ENCODE results near the gene THUMPD2.

The THUMPD2 gene

DNA sequence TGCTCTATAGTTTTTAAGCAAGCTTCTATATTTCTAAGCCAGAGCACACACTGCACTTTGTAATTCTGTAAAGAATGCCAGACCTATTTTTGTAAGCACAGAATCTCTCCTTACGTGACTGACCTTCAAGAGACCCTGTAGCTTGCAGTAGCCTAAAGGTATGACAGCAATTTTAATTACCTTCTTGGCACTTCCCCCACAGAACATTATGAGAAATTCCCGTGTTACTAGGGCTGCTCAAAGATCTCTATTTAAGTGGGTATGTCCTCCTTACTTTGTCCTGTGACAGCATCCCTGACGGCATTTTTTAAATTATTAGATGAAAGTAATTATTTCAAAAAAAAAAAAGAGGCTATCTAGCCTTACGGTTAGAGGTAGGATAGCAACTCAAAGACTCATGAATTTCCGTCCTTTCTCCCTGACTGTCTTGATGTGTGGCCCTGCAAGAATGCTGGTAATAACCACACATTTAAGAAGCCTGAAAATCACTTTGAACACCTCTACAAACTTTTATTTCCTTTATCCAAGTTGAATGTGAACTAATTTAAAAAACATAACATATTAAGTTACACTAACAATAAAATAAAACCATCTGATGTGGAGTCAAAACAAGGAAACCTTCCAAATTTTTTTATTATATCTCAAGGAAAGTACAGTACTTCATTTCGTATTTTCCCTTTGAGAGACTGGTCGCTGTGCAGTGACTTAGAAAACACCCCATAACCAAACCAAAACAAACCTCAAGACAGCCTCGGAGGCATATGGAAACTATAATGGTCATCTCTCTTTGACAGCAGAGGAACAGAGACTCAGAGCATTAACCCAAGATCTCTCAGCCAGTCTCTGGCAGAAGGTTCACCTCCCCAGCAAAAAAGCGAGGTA is 54.9 kb downstream of the THUMPD2 start:
- DNase-seq (ENCODE audit: extremely low spot score, insufficient read length, low read depth) (no peak), FAIRE-seq (no peak)

DNA sequence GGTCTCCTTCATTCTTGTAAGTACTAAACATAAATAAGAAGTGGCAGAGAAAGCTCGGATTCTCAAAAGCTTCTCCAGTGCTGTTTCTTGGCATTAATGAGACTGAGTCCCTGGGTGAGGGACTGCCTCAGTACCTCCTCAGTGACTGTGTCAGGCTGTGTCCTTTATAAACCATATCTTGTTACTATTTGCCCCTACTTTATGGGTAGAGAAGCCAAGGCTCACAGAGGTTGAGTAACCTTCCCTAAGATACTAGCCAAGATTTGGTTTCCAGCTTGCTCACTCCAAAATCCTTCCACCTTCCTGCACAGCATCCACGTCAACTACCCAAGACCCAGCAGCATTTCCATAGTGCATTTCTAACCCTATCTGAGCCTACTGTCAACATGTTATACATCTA is 55.6 kb downstream of the THUMPD2 start:
- FAIRE-seq (no peak), DNase-seq (ENCODE audit: extremely low spot score, insufficient read length, low read depth) (no peak)

DNA sequence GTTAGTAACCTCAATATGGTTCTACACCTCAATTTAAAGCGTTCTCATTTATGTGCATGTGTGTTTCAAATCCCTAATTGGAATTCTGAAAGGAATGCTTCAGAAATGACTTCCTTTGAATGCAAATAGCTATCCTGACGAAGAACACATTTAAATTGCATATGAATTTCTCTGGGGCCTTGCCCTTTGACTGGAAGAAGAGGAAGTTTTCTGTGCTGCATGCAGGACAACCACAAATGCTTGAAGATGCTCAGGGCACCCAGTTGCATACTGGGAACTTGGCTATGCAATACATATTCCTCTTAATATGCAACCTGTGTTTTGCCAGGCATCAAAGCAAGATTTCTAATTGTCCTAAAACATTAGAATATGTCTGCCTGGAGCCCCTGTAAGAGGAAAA is 58.1 kb downstream of the THUMPD2 start:
- FAIRE-seq (no peak), DNase-seq (ENCODE audit: extremely low spot score, insufficient read length, low read depth) (no peak)

DNA sequence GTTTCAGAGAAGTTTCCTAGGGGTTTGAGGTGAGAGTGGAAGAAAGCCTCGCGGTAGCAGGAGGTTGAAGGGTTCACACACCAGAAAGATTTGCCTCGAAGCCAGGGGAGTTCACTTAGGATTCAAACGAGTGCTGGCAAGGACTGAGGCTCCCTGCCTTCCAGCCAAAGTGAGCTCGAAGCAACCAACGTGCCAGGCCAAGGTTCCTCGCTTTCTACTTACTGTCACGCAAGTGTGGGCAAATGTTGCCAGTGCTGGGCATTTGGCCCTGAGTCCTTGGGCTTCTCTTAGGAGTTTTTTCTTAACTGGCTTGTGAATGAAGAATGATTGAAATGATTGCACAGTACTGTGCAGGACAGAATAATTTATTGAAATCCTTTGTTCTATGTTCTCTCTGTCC is 59.7 kb downstream of the THUMPD2 start:
- no peak for FAIRE-seq
- no peak for DNase-seq (ENCODE audit: extremely low spot score, insufficient read length, low read depth)

DNA sequence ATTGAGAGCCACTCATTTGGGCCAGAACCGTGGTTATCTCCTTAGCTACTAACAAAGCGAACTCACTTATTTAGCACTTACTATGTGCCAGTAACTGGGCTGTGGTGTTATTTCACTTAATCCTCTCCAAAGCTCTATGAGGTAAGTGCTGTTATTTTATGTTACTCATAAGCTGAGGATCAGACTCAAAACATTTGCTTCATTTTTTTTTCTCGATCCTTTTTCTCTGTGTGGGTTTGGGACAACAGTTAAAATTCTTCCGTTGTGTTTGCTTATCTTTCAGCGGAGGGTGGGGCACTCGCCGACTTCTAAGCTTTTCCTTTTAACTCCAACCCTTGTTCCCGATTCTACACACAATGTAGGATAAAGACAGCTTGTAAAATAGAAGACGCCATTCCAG is 60.6 kb downstream of the THUMPD2 start:
- no peak for FAIRE-seq
- DNase-seq (ENCODE audit: extremely low spot score, insufficient read length, low read depth) = no peak

DNA sequence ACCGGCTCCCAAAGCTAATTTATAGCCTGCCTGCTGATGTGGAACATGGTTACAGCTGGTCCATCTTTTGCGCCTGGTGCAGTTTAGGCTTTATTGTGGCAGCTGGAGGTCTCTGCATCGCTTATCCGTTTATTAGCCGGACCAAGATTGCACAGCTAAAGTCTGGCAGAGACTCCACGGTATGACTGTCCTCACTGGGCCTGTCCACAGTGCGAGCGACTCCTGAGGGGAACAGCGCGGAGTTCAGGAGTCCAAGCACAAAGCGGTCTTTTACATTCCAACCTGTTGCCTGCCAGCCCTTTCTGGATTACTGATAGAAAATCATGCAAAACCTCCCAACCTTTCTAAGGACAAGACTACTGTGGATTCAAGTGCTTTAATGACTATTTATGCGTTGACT is 62.0 kb downstream of the THUMPD2 start:
- FAIRE-seq (no peak), DNase-seq (ENCODE audit: extremely low spot score, insufficient read length, low read depth) (no peak)

DNA sequence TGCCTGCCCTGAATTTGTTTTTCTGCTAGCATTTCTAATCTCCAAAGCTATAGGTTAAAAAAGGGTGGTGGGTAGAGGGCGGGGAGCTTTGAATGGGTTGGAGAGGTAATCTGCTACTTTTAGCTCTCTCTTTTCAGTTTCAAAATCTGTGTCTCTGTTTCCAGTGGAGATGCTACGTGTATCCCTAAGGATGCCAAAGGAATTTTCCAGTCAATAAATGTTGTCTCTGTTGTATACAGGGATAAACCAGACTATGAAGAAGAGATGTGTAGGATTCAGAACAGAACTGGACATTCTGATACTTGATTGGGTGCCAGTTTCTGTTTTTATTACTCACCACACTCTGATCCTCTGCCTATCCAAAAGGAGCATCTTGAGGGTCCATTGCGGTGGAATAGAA is 63.2 kb downstream of the THUMPD2 start:
- FAIRE-seq = no peak
- no peak for DNase-seq (ENCODE audit: extremely low spot score, insufficient read length, low read depth)

DNA sequence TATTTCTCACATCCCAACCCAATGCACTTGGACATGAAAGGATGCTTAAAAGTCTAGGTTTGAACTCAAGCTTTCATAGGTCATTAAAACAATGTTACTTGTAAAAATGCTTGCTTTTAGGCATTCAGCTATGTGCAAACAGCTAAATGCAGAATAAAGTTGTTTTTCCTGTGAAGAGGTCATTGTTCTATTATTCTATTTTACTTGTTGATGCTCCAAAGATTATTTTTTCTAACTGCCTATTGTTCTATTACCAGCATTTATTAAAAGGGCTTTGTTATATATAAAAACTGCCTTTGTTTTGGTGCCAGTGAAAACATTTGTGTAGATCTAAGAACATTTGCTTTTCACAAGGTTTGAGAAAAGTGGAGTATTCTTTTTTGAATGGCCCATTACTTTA is 64.0 kb downstream of the THUMPD2 start:
- DNase-seq (ENCODE audit: extremely low spot score, insufficient read length, low read depth) (no peak), FAIRE-seq (no peak)

DNA sequence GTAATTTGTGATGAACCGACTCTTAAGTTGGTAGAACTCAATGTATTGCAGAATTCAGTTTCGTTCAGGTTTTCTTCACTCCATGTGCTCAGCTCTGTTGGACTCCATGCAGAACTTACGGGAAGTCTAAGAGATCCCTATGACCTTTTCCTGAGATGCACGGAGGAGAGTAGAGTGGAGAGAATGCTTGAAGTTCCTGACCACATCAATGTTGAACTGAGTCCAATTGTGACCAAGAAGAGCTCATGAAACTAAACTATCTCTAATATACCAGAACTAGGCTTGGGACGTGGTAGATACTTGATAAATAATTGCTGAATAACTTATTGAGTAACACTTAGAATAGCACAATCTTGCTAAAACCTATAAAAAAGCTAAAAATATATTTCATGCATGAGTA is 66.1 kb downstream of the THUMPD2 start:
- DNase-seq (ENCODE audit: extremely low spot score, insufficient read length, low read depth) (no peak), FAIRE-seq (no peak)

DNA sequence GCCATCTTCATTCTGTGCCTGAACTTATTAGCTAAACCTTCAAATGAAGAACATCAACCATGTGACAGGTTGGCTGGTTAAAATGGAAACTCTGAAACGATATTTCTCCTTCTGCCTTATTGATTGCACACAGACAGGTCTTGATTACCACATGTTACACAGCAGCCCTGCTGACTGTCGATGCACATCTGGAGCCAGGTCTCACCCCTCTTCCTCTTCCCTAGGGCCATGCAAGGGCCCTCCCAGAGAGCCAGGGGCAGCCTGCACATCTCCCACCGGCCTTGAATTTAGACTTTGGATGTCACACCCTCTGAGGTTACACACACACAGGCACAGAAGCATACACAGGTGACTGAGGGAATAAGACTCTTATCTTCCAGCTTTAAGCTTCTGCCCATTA is 68.3 kb downstream of the THUMPD2 start:
- DNase-seq (ENCODE audit: extremely low spot score, insufficient read length, low read depth) (no peak), FAIRE-seq (no peak)

DNA sequence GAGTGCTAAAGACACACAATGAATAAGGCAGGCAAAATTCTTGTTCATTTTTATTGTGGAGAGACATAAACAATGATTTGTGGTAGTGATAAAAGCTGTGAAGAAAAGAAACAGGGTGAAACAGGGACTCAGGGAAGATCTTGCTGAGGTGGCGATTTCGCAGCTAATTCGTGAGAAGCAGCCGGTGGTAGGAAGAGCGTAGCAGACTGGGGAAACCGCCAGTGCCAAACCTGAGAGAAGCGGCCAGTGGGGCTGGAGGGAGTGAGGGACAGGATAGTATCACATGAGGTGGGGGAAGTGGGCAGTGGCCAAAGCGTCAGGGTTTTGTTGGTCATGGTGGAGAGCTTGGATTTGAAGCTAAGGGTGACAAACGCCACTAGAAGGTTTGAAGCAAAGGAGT is 71.1 kb downstream of the THUMPD2 start:
- FAIRE-seq (no peak), DNase-seq (ENCODE audit: extremely low spot score, insufficient read length, low read depth) (no peak)

DNA sequence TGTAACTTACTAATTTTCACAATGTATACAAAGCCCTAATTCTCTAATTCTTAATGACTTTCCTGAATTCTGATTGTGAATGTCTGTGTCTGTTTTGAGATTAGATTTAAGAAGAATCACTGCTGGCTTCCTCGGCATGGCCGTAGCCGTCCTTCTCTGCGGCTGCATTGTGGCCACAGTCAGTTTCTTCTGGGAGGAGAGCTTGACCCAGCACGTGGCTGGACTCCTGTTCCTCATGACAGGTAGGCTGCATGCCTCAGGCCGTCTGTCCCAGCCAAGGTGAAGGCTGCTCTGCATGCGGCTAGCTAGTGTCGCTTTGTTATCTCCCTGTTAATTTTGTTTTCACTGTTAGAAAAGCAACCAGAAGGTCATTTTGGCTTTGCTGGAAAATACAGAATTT is 72.1 kb downstream of the THUMPD2 start:
- FAIRE-seq = no peak
- DNase-seq (ENCODE audit: extremely low spot score, insufficient read length, low read depth) = no peak

DNA sequence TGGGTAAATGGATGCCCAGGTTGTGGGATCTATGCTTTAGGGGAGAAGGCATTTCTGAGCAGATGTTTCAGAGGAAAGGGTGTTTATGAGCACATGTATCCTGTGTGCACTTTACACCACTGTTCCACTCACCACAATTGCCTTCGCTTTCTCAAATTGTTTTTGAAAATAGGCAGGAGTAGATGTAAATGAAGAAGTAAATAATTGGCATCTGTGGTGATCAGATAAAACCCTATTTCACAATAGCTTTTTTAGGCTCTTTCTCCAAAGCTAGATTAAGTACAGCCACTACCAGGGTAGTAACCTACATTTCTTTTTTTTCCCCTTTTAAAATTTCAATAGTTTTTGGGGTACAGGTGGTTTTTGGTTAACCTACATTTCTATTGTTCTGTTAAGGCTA is 72.7 kb downstream of the THUMPD2 start:
- DNase-seq (ENCODE audit: extremely low spot score, insufficient read length, low read depth) (no peak), FAIRE-seq (no peak)

DNA sequence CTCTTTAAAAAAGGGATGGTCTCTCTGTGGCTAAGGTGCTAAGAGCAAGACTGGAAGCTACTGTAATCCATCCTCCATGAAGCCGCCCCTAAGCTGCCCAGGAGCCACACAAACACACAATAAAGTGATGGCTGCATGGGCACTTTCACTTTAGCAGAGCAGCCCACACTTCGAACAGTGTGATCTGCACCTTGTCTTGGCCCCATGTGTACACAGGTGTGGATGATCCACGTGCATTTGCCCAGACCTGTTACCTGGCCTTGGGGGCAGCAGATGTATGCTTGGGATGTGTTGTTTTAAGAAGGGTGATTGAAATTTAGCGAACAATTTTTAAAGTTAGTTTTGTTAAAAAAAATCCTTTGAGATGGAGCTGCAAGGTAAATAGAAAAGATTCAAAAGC is 73.4 kb downstream of the THUMPD2 start:
- DNase-seq (ENCODE audit: extremely low spot score, insufficient read length, low read depth) (no peak), FAIRE-seq (no peak)

DNA sequence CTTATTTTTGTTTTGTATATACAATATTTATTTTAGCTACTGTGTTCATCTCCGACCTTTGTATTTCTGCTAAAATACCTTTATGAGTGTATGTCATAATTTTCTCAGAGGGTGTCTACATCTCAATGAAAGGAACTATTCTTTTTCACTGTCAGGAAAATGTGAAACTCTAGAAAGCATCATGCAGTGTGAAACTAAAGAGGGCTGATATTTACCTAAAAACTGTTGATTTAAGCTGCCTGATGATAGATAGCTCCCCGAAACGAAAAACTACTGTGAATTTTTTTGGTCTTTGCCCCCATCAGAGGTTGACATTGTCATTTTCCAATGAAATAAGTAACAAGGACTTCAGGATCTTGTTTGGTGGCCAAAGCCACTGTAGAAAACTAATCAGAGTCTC is 74.5 kb downstream of the THUMPD2 start:
- DNase-seq (ENCODE audit: extremely low spot score, insufficient read length, low read depth) = no peak
- FAIRE-seq = no peak

DNA sequence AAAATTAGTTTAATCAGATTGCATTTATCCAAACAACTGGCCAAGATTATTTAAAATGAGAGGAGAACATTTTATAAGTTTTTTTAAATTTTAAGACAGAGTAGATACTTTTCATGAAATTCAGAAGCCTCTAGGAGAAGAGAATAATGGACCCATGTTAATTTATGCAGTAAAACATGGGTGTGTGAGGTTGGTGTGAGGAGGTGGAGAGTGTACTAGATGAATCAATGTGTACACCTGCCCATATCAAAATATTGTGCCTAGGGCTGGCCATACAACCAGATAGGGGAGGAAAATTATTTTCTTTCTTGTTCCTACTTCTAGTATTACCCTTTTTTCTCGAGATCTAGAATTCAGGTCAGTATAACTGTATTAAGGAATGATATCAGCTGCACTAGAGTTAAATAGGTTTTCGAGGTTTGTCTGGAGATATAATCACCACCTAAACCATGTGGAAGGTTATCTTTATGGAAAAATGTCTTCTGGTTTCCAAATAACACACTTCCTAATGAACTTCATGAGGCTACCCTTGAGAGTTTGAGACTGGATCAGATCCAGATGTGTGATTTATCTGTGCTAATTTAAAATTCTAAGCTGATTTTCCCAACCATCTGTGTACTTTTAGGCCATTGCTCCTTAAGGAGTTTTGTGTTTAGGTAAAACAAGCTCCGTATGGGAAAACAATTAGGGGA is 75.7 kb downstream of the THUMPD2 start:
- no peak for FAIRE-seq
- DNase-seq (ENCODE audit: extremely low spot score, insufficient read length, low read depth) = no peak

DNA sequence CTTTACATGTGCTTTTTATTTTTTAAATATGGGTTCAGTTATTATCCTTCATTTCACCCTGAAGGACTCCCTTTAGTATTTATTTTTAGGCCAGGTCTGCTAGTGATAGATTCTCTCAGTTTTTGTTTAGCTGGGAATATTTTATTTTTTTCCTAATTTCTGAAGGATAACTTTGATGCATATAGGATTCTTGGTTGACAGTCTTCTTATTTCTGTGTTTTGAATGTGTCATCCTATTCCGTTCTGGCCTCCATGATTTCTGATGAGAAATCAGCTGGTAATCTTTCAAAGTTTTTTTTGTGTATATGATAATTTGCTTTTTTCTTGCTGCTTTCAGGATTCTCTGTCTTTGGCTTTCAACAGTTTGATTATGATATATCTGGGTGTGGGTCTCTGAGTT is 77.9 kb downstream of the THUMPD2 start:
- FAIRE-seq = no peak
- DNase-seq (ENCODE audit: extremely low spot score, insufficient read length, low read depth) = no peak

DNA sequence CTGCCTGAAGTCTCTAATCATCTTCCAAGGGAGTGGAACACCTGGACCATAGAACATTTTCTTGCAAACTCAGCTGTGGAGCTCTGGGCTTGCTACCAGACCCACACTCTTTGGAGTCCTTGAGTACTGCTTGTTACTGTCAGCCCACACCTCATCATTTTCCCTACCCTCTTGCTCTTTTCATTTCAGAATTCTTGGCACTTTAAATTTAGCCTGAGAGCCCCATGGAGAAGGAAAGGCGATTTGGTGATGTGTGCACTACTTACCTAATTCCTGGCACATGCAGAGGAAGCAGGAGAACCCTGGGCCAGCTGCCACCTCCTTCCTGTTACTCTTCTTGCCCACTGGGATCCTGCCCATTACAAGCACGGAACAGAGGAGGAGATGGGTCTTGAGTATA is 81.6 kb downstream of the THUMPD2 start:
- DNase-seq (ENCODE audit: extremely low spot score, insufficient read length, low read depth) = no peak

DNA sequence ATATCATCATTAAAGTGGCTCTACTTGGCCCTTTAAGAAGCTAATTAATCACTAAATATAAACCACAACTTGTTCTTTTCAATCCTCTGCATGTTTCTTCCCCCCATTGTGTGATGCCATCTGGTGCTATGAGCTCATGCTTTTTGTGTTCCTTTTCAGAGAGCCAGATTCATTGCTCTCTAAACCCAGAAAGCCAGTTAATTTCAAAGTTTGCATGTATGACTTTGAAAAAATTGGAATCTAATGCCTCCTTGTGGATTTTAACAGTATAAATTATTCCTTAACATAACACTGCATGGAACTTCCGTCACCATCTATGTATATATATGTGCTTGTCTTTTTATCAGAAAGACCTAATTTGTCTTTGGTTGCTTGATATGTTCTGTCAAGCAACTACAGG is 82.2 kb downstream of the THUMPD2 start:
- FAIRE-seq = no peak

More for the DNA sequence above, 81.6 kb downstream of the THUMPD2 start:
- no peak for FAIRE-seq

DNA sequence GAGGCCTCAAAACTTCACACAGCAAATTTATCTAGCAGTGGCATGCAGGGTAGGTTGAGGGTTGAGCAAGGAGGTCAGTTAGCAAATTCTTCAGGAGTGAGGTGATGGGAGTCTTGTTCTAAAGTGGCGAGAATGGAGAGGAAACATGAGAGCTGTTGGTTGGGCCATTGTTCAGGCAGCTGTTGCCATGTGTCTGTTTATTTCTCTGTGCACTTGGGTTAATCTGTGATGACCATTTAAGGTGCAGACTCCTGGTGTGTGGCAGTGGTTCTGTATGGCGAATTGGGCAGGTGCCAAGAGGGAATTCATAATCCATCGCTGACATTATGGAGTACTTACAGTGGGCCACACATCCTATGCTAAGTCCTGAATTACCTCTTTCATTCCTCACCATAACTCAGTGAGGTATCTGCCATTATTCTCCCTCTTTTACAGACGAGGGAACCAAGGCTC is 82.9 kb downstream of the THUMPD2 start:
- no peak for DNase-seq (ENCODE audit: extremely low spot score, insufficient read length, low read depth)

More for the DNA sequence above, 82.2 kb downstream of the THUMPD2 start:
- DNase-seq (ENCODE audit: extremely low spot score, insufficient read length, low read depth) = no peak

DNA sequence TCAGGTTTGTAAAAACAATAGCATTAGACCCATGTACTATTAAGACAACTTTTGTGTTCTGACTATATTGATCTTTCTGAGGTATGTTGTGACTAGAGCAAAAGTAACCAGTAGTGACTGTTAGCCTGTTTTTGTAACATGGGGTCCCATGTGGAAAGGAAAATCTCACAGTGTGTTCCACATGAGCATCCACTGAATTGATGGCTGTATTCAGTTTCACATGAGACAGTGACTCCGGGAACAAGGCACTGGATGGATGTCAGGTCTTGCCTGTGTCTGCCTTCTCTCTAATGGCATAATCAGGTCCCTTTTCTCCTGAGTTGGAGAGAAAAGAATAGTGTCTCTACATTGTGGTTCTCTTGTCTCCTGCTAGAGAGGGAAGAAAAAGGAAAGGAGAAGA is 85.8 kb downstream of the THUMPD2 start:
- no peak for FAIRE-seq
- no peak for DNase-seq (ENCODE audit: extremely low spot score, insufficient read length, low read depth)

More for the DNA sequence above, 82.9 kb downstream of the THUMPD2 start:
- FAIRE-seq = no peak
